Liver (tissue), 9 donors: ENCODE data around the gene HTR4. TPM values are rescaled to one million over a fixed set of nuclear protein-coding genes. Genes with fewer than 3 reads are reported as not detected.
A peak's percentile ranks its signal among the peaks of the same experiment; 100 is the strongest.

ENCODE experiments used
- DNase-seq: peaks from one replicate; pipeline ENCODE4 v3.0.0-alpha.2; 2017; ENCODE audit warnings: low spot score
- H3K27ac ChIP-seq, 2 donors: one replicate each; pipeline ENCODE4 v1.7.0; 2013; ENCODE audit warnings: inconsistent platforms in 2 of 2, low read length in 2 of 2, control low read depth in 1 of 2, low read depth in 1 of 2, mild to moderate bottlenecking in 1 of 2
- H3K27me3 ChIP-seq, 4 donors: one replicate each; pipeline versions ENCODE4 v1.6.1 to v1.7.0; 2013; ENCODE audit warnings: low read length in 3 of 4, inconsistent platforms in 1 of 4, mild to moderate bottlenecking in 1 of 4, moderate library complexity in 1 of 4; ENCODE audit not compliant: control insufficient read depth in 4 of 4, insufficient read depth in 4 of 4
- H3K36me3 ChIP-seq, 4 donors: one replicate each; pipeline versions ENCODE4 v1.6.1 to v1.7.0; 2013; ENCODE audit warnings: low read length in 3 of 4, mild to moderate bottlenecking in 3 of 4, low read depth in 1 of 4, moderate library complexity in 1 of 4; ENCODE audit not compliant: control insufficient read depth in 4 of 4, insufficient read depth in 3 of 4
- H3K4me1 ChIP-seq, 4 donors: one replicate each; pipeline versions ENCODE4 v1.6.1 to v1.7.0; 2013; ENCODE audit warnings: low read length in 3 of 4, mild to moderate bottlenecking in 3 of 4, moderate library complexity in 1 of 4; ENCODE audit not compliant: control insufficient read depth in 4 of 4, insufficient read depth in 4 of 4
- H3K4me3 ChIP-seq, 3 donors: one replicate each; pipeline versions ENCODE4 v1.6.1 to v1.7.0; 2013; ENCODE audit warnings: low read length in 3 of 3, control low read depth in 1 of 3, low read depth in 1 of 3, mild to moderate bottlenecking in 1 of 3
- H3K9ac ChIP-seq, 2 donors: one replicate each; pipeline ENCODE4 v1.7.0; 2013; ENCODE audit warnings: low read length in 2 of 2, mild to moderate bottlenecking in 2 of 2, moderate library complexity in 2 of 2, control low read depth in 1 of 2, low read depth in 1 of 2
- H3K9me3 ChIP-seq, 4 donors: one replicate each; pipeline versions ENCODE4 v1.6.1 to v1.7.0; 2013; ENCODE audit warnings: low read length in 3 of 4; ENCODE audit not compliant: control insufficient read depth in 4 of 4
- EGR1 ChIP-seq, 2 donors: IDR thresholded peaks; 2 replicates each; pipeline ENCODE4 v1.6.1; 2016 to 2018; ENCODE audit warnings: antibody characterized with exemption in 2 of 2, low read depth in 2 of 2
- FOXA1 ChIP-seq: IDR thresholded peaks from 2 replicates; pipeline ENCODE4 v1.6.1; 2016; ENCODE audit warnings: antibody characterized with exemption
- FOXA2 ChIP-seq: IDR thresholded peaks from 2 replicates; pipeline ENCODE4 v1.6.1; 2016; ENCODE audit warnings: antibody characterized with exemption
- HNF4A ChIP-seq, 2 donors: conservative IDR thresholded peaks; 2 replicates each; pipeline ENCODE4 v1.6.1; 2016; ENCODE audit warnings: antibody characterized with exemption in 2 of 2, mild to moderate bottlenecking in 2 of 2
- JUND ChIP-seq, 2 donors: IDR thresholded peaks; 2 replicates each; pipeline ENCODE4 v1.6.1; 2016; ENCODE audit warnings: antibody characterized with exemption in 2 of 2
- MAX ChIP-seq: IDR thresholded peaks from 2 replicates; pipeline ENCODE4 v1.6.1; 2016; ENCODE audit warnings: antibody characterized with exemption
- RAD21 ChIP-seq, 2 donors: IDR thresholded peaks; 2 replicates each; pipeline ENCODE4 v1.6.1; 2016; ENCODE audit warnings: antibody characterized with exemption in 2 of 2, mild to moderate bottlenecking in 2 of 2
- RXRA ChIP-seq, 2 donors: IDR thresholded peaks; 2 replicates each; pipeline ENCODE4 v1.6.1; 2017 to 2018; ENCODE audit warnings: antibody characterized with exemption in 2 of 2, mild to moderate bottlenecking in 1 of 2
- SP1 ChIP-seq: IDR thresholded peaks from 2 replicates; pipeline ENCODE4 v1.6.1; 2018; ENCODE audit warnings: antibody characterized with exemption, mild to moderate bottlenecking
- TAF1 ChIP-seq: conservative IDR thresholded peaks from 2 replicates; pipeline ENCODE4 v1.6.1; 2016; ENCODE audit warnings: antibody characterized with exemption, mild to moderate bottlenecking
- YY1 ChIP-seq: IDR thresholded peaks from 2 replicates; pipeline ENCODE4 v1.6.1; 2016; ENCODE audit warnings: antibody characterized with exemption, mild to moderate bottlenecking
- WGBS: extraction: QIAGEN DNeasy Blood & Tissue Kit; methylation state at CpG from one replicate; pipeline ENCODE4 v1.1.7; 2013; 5-methylcytosine and 5-hydroxymethylcytosine counted together
- polyA plus RNA-seq, 2 donors: library from polyadenylated mRNA; stranded (reverse) in 1 of 2; unstranded in 1 of 2; fragments of 200-250 nt in 1 of 2; fragments of >200 nt in 1 of 2; fragmentation: Nextera tagmentation in 1 of 2; extraction: Ambion mirVana in 1 of 2; gene quantifications; one replicate each; pipeline versions ENCODE4 v1.2.1 to v1.2.3, GENCODE V29; 2013 to 2015
- total RNA-seq, 2 donors: library from RNA; depleted of rRNA; stranded (reverse); fragments of >200 nt; gene quantifications; one replicate each; pipeline ENCODE4 v1.2.3, GENCODE V29; 2014
- TF ChIP-seq, protein P1 (sequence below): fragments of 150-350 bp; IDR thresholded peaks from 2 replicates; pipeline ENCODE4 v1.5.1; 2017; ENCODE audit warnings: improper control_type of control experiment, low read depth, low read length; ENCODE audit not compliant: missing input control
- TF ChIP-seq, protein P2 (sequence below): IDR thresholded peaks from 2 replicates; pipeline ENCODE4 v1.6.1; 2016; ENCODE audit warnings: antibody characterized with exemption, mild to moderate bottlenecking
- TF ChIP-seq, protein P3 (sequence below): IDR thresholded peaks from 2 replicates; pipeline ENCODE4 v1.6.1; 2016; ENCODE audit warnings: antibody characterized with exemption
- donor health status: healthy.
- donor health status: healthy.
- donor health status: healthy.
- donor health status: healthy.
- donor health status: healthy.

Gene HTR4
- total RNA-seq (1 to 10 TPM; 1.8 to 2.4 TPM), polyA plus RNA-seq (under 1 TPM; 0.19 to 0.20 TPM)

DNA sequence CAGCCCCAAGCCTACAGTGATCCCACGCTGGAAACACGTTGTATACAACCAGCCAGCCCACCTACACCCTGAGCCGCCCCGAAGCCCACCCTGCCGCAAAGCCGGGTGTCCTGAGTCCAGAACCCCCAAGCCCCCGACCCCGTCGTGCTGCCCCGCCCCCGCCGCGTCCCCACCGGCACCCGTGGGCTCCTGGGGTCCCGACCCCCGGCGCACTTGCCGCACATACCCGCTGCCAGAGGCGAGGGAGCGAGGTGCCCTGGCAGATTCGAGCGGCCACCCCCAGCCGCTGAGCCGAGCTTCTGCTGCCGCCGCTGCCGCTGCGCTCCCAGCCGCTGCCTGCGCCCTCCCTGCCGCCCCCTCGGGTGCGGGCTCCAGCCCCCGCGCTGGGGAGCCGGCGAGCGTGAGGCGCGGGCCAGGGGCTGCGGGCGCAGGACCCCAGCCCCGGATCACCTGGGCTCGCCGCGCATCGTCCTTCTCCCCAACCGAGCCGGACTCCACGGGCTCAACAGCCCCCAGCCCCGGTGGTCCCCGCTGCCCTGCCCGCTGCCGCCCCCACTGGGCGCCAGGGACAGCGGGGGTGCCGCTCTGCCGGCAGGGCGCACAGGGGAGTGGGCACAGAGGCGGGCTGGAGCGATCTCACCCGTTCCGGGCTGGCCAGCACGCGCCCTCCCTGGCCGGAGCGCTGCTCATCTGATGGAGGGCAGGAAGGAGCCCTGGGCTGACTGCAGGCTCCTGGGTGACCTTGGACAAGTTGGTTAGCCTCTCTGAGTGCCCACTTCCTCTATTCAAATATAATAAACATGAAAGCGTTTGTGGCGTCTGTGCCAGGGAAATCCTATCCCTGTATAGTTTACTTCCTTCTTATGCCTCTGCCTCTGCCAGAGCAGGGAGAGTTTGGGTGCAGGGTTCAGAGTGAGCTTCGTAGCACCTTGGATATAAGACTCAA lies at the start of gene HTR4:
Gene HTR4 (minus strand): TSS at position 692 of the 946 bp plus-strand sequence. CDS start 17,513 bp downstream, outside the sequence.
- Histone ChIP-seq H3K27ac (no peak within 1 kb of the TSS), H3K27me3 (no peaks in the 10 kb centered on the region), H3K9ac (peak within 1 kb of the TSS; percentile 5 to 30), H3K9me3 (no peaks in the 10 kb centered on the region), H3K4me1 (peaks cover 3 to 9% (median 7%) of the 10 kb centered on the region in 4 donors), H3K36me3 (no peaks in the 10 kb centered on the region), H3K4me3 (peak within 1 kb of the TSS in 2 of 3 donors; percentile 55 to 65)
- no peak for TF ChIP-seq TAF1
- TF ChIP-seq YY1: no peak
- TF ChIP-seq, protein P1, sequence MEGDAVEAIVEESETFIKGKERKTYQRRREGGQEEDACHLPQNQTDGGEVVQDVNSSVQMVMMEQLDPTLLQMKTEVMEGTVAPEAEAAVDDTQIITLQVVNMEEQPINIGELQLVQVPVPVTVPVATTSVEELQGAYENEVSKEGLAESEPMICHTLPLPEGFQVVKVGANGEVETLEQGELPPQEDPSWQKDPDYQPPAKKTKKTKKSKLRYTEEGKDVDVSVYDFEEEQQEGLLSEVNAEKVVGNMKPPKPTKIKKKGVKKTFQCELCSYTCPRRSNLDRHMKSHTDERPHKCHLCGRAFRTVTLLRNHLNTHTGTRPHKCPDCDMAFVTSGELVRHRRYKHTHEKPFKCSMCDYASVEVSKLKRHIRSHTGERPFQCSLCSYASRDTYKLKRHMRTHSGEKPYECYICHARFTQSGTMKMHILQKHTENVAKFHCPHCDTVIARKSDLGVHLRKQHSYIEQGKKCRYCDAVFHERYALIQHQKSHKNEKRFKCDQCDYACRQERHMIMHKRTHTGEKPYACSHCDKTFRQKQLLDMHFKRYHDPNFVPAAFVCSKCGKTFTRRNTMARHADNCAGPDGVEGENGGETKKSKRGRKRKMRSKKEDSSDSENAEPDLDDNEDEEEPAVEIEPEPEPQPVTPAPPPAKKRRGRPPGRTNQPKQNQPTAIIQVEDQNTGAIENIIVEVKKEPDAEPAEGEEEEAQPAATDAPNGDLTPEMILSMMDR: no peak
- no peak for TF ChIP-seq SP1
- no peak for TF ChIP-seq FOXA2
- TF ChIP-seq, protein P2, sequence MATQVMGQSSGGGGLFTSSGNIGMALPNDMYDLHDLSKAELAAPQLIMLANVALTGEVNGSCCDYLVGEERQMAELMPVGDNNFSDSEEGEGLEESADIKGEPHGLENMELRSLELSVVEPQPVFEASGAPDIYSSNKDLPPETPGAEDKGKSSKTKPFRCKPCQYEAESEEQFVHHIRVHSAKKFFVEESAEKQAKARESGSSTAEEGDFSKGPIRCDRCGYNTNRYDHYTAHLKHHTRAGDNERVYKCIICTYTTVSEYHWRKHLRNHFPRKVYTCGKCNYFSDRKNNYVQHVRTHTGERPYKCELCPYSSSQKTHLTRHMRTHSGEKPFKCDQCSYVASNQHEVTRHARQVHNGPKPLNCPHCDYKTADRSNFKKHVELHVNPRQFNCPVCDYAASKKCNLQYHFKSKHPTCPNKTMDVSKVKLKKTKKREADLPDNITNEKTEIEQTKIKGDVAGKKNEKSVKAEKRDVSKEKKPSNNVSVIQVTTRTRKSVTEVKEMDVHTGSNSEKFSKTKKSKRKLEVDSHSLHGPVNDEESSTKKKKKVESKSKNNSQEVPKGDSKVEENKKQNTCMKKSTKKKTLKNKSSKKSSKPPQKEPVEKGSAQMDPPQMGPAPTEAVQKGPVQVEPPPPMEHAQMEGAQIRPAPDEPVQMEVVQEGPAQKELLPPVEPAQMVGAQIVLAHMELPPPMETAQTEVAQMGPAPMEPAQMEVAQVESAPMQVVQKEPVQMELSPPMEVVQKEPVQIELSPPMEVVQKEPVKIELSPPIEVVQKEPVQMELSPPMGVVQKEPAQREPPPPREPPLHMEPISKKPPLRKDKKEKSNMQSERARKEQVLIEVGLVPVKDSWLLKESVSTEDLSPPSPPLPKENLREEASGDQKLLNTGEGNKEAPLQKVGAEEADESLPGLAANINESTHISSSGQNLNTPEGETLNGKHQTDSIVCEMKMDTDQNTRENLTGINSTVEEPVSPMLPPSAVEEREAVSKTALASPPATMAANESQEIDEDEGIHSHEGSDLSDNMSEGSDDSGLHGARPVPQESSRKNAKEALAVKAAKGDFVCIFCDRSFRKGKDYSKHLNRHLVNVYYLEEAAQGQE: no peak
- no peak for TF ChIP-seq RXRA (IDR thresholded peaks at IDR 0.05)
- TF ChIP-seq HNF4A (conservative IDR thresholded peaks at IDR 0.05): no peak
- no peak for TF ChIP-seq MAX
- no peak for TF ChIP-seq JUND (IDR thresholded peaks at IDR 0.05)
- TF ChIP-seq, protein P3, sequence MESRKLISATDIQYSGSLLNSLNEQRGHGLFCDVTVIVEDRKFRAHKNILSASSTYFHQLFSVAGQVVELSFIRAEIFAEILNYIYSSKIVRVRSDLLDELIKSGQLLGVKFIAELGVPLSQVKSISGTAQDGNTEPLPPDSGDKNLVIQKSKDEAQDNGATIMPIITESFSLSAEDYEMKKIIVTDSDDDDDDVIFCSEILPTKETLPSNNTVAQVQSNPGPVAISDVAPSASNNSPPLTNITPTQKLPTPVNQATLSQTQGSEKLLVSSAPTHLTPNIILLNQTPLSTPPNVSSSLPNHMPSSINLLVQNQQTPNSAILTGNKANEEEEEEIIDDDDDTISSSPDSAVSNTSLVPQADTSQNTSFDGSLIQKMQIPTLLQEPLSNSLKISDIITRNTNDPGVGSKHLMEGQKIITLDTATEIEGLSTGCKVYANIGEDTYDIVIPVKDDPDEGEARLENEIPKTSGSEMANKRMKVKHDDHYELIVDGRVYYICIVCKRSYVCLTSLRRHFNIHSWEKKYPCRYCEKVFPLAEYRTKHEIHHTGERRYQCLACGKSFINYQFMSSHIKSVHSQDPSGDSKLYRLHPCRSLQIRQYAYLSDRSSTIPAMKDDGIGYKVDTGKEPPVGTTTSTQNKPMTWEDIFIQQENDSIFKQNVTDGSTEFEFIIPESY: no peak
- no peak for TF ChIP-seq EGR1 (IDR thresholded peaks at IDR 0.05; ENCODE audit: low read depth in 2 of 2)
- TF ChIP-seq FOXA1: no peak
- no peak for TF ChIP-seq RAD21 (IDR thresholded peaks at IDR 0.05)
- WGBS: 6% methylated on average over 72 of the region's 72 CpGs
- DNase-seq: no peak
